HL-60 (cell line): ENCODE data around the gene HNRNPA3.

ENCODE experiments used
- CTCF ChIP-seq: IDR thresholded peaks from one replicate; pipeline ENCODE4 v1.5.1; 2011; ENCODE audit warnings: low read length, control low read depth, inconsistent platforms; ENCODE audit not compliant: insufficient read depth
- REST ChIP-seq: IDR thresholded peaks from 2 replicates; pipeline ENCODE4 v1.6.1; 2012; ENCODE audit warnings: low read depth; ENCODE audit not compliant: insufficient replicate concordance

GRCh38 chr2:177174486-177174885, 38.1 kb upstream of the HNRNPA3 start:
- TF ChIP-seq CTCF (no peak), REST (no peak)
